K562 treated with DMSO at 1 percent for 12 hours (cell line): ENCODE results near the gene RBM4. TPM values are rescaled to one million over a fixed set of nuclear protein-coding genes. Genes with fewer than 3 reads are reported as not detected.

ENCODE experiments used
- total RNA-seq: library from RNA; unstranded; fragments of 300-600 nt; gene quantifications from 2 replicates; pipeline ENCODE4 v1.2.3, GENCODE V29; 2022; ENCODE audit not compliant: insufficient read depth

The RBM4 gene, protein sequence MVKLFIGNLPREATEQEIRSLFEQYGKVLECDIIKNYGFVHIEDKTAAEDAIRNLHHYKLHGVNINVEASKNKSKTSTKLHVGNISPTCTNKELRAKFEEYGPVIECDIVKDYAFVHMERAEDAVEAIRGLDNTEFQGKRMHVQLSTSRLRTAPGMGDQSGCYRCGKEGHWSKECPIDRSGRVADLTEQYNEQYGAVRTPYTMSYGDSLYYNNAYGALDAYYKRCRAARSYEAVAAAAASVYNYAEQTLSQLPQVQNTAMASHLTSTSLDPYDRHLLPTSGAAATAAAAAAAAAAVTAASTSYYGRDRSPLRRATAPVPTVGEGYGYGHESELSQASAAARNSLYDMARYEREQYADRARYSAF
- 110 and 113 TPM in 2 replicates for total RNA-seq

GRCh38 chr11:66638177-66639065 lies at the start of gene RBM4:
RBM4 (plus strand) TSS chr11:66638703; CDS start chr11:66639712, 1,009 bp downstream.

DNA sequence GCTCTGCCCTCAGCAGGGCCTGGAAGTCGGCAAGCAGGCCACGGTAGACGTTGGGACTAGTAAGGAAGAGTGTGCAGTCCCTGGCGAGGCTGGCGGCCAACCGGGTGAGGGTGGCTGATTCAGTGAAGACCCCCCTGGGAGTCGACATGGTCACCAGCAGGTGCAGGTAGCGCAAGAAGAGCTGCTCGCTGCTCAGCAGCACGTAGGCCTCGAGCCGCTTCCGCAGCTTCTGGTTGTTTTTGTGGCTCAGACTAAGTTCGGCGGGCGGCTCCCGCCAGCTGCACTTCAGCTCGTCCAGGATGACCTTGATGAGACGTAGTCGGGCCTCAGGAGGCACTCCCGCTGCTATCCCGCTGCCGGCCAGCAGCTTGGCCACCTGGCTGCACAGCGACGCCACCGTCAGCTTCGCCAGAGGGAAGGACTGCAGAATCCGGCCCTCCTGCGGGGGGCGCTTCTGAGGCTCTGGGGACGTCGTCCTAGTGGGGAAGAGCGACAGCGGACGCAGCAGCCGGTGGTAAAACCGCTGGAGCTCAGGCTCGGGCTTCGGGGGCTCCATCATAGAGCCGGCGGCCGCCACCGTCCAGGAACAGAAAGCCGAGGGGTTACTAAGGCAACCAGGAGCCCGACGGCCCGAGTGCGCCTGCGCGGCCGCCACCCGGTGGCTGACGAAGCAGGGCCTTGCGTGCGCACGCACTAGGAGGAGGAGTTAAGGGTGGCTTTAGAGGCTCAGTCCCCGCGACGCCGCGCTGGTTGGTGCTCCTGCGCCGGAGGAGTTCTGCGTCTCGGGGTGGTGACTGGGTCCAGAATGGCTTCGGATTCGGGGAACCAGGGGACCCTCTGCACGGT lies 45.8 kb upstream of the RBM4 start, which contains the start of the genes CCDC87 and CCS:
TSS of gene CCDC87 (minus strand) at position 607 of the 846 bp plus-strand sequence. CDS start at position 559, 48 bp downstream.
TSS of gene CCS (plus strand) at position 729 of the 846 bp plus-strand sequence. CDS start at position 806, 77 bp downstream.

GRCh38 chr11:66616379-66617154 lies 21.9 kb upstream of the RBM4 start, which contains the start of gene RBM14:
RBM14 (plus strand) TSS chr11:66616630; CDS start chr11:66616721, 91 bp downstream.

GRCh38 chr11:66677599-66678375 lies 39.3 kb downstream of the RBM4 start, which contains the start of gene RBM4B:
RBM4B (minus strand) TSS chr11:66677887; CDS start chr11:66677079, 808 bp downstream.

Other genes with a start within 250 kb of the RBM4 start
- not detected in 2 replicates for gene NPAS4, start 217.7 kb upstream of the RBM4 start, total RNA-seq
- gene MRPL11, start 199.9 kb upstream of the RBM4 start, total RNA-seq: 44.5 and 73.2 TPM in 2 replicates
- gene PELI3, start 171.8 kb upstream of the RBM4 start, total RNA-seq: 4.0 and 7.5 TPM in 2 replicates
- gene DPP3, start 158.3 kb upstream of the RBM4 start, total RNA-seq: 41.1 and 42.9 TPM in 2 replicates
- gene BBS1, start 128.1 kb upstream of the RBM4 start, total RNA-seq: 8.5 and 13.5 TPM in 2 replicates
- 6.9 and 8.6 TPM in 2 replicates for gene ZDHHC24, start 92.7 kb upstream of the RBM4 start, total RNA-seq
- not detected in 2 replicates for gene ACTN3, start 91.8 kb upstream of the RBM4 start, total RNA-seq
- 20.3 and 24.5 TPM in 2 replicates for gene CTSF, start 70.1 kb upstream of the RBM4 start, total RNA-seq
- gene CCDC87, start 45.6 kb upstream of the RBM4 start, total RNA-seq: not detected in 2 replicates
- 40.3 and 40.4 TPM in 2 replicates for gene CCS, start 45.5 kb upstream of the RBM4 start, total RNA-seq
- gene RBM14, start 22.1 kb upstream of the RBM4 start, total RNA-seq: 51.4 and 80.4 TPM in 2 replicates
- gene RBM4B, start 39.2 kb downstream of the RBM4 start, total RNA-seq: 14.5 and 27.8 TPM in 2 replicates
- gene SPTBN2, start 90.5 kb downstream of the RBM4 start, total RNA-seq: 6.3 and 15.2 TPM in 2 replicates
- gene RCE1, start 204.7 kb downstream of the RBM4 start, total RNA-seq: 46.6 and 47.2 TPM in 2 replicates
- 20.2 and 21.7 TPM in 2 replicates for gene LRFN4, start 218.4 kb downstream of the RBM4 start, total RNA-seq